HG03159 (cell line): ENCODE data around the gene KIF20B.
A peak's percentile ranks its signal among the peaks of the same experiment; 100 is the strongest.
"Not testable (repeated sequence)": the region's sequence is repeated elsewhere in the genome, so short reads cannot be mapped to it uniquely, and the experiment has no call there.

Experiments
- ATAC-seq: cut with Tn5 transposase; IDR thresholded peaks from one replicate; pipeline ENCODE4 v1.9.1; 2021; ENCODE audit warnings: mild to moderate bottlenecking, moderate library complexity; ENCODE audit not compliant: unreplicated experiment

The KIF20B gene

DNA sequence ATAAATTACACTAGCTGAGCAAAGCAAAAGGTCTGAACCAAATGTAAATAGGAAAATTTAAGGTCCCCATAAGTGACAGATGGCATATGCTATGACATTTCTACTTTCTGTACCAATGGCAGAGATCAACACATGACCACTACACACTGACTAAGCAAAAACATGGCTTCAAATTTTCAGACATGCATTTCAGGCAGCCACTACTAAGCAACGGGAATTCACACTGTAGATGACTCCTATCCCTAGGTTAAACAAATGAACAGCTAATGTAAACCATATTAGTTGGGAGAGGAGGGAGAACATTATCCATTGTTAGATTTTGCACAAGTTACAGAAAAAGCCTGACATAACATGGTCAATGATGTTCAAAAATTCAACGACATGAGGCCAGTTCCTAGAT, 11.4 kb upstream of the KIF20B start:
- no peak for ATAC-seq

DNA sequence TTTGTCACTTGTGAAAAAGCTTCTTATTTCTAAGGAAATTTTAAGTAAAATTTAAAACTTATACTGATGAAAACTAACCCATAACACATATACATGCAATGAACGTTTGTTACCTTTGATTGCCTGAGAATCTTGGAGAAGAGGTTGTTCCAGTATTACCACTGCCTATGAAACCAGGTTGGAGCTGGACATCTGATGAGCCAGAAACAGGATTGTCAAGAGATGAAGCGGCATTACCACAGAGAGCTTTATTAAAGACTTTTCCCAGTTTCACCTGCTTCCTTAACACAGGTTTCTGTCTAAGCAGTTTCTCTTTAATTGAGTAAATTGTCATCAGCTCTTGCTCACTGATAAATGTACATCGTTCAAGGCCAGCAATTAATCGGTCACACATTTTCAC, 9.0 kb upstream of the KIF20B start:
- ATAC-seq, result no peak

DNA sequence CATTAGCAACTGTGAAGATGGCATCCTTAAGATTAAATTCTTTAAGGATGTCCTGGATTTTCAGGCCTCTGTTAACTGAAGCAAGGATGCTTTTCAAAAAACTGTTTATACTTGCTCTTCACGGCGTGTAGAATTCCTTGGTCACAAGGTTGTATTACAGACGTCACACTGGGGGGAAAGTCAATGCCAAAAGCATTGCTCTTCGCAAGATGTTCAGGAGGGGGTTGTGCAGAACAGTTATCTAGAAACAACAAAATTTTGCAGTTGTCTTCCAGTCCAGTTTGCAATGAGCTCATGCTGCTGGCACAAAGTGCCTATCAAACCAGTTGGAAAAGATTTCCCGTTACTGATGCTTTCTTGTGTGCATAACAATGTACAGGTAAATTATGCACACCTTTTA, 8.2 kb upstream of the KIF20B start:
- no peak for ATAC-seq

DNA sequence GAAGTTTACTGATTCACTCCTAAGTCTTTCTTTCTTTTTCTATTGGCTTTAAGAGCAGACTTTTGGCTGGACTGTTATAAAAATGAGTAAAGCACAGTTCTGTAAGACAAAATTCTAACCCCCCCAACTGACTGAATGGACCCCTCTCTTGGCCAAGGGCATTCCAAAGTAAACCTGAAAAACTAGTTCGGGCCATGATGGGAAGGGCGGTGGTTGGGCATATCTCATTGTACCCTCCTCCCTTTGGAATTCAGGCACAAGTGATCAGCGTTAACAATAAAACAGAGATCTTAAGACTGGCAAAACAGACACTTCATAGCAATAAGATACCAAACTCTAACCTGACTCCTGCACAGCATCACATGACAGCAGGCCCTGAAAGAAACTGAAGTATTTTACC, 6.1 kb upstream of the KIF20B start:
- no peak for ATAC-seq

DNA sequence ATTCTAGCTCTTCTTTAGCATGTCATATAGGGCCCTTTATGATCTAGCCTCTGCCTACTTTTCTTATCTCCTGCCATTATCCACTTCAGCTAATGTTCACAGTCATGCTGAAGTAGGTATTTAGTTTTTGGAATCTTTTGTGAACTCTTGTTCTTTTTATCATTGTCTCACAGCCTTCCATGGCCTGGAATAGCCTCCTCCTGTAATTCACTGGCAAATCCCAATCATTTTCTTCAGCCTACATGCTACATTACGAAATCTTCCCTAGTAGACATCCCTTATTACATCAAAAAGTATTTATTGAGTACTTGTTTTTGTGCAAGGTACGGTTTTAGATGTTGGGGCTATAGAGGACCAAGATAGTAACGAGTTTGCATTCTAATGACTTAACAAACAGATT, 3.4 kb upstream of the KIF20B start:
- ATAC-seq, result no peak

DNA sequence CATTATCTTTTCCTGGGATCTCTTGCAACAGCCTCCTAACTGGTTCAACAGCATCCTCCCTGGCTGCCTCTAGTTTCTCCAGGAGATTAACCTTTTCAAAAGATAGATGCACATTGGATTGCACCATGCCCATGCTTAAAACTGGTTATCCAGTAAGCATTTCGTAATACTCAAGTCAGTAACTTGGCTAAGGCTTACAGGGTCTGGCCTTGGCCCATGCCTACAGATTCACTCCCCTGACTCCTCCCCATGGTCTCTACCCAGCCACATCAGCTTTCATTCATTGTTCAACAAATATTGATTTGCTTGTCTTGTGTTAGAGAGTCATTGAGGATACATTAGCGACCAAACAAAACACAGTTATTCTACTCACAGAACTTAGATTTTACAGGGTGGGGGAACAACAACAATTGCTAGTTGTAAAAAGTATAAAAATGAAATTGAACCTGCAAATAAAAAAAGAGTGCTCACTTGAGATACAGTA, 1.8 kb upstream of the KIF20B start:
- ATAC-seq, result no peak

DNA sequence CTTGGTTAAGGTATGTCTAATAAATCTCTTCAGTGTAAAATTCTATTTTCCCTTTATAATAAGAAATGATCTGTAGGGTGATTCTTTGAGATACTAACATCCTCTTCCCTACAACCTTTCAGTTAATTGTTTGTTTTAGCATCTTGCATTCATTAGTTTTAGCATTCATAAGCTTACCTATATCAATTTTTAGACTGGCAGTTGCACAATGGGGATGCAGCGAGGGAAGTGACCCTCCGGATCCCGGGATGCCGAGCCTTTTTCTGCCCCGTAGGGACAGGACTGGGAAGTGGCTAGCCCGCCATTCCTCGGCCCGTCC, 508 bp upstream of the KIF20B start:
- no peak for ATAC-seq

DNA sequence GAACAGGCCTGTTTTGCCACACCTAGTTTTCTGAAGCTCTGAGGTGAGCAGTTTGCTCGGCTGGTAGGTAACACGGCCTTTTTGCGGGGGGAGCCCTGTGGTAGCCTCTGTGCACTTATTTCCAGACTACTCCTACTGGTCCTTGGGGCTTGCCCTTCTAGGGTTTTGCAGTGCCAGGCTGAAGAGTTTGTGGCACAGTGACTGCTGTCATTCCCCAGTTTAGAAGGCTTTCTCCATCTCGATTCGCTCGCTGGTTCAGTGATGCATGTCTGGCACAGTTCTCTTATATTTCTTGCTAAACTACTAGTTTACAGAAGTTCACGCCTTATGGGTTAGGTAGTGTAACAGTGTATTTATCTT, 711 bp downstream of the KIF20B start:
- ATAC-seq, result no peak

DNA sequence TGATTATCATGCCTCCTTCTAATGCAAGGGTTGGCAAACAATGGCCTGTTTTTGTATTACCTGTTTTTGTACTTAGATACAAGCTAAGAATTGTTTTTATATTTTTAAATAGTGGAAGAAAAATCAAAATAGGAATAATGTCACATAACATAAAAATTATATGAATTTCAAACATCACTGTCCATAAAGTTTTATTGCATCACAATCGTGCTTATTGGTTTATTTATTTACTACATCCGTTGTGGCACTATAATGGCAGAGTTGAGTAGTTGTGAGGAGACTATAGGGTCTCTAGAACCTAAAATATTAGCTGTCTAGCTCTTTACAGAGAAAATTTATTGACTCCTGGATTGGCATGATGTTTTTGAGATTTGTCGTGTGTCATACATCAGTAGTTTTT, 4.1 kb downstream of the KIF20B start:
- ATAC-seq, result no peak

DNA sequence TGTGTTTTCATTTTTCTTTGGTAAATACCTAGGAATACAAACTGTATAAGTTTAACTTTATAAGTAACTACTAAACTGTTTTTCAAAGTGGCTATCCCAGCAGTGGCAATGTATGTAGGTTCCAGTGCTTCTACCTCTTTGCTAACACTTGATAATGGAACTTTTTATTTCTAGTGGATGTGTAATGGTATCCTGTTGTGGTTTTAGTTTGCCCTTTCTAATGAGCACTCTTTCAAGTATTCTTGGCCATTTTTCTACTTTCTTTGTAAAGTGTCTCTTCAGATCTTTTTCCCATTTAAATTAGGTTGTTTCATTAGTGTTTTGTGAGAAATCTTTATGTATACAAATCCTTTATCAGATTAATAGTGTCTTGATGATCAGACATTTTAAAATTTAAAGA, 4.6 kb downstream of the KIF20B start:
- no peak for ATAC-seq

DNA sequence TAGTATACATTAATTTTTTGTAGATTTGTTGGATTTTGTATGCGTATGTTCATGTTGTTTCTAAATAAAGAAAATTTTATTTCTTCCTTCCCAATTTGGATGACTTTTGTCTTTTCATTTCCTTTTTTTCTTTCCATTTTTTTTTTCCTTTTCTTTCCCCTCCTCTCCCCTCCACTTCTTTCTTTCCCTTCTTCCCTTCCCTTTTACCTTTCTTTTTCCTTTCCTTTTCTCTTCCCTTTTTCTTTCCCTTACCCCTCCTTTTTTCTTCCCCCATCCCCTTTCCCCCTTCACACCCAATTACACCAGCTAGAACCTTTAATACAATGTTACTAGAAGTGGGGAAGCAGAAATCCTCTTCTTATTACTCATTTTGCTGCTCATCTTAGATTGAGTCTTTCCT, 6.0 kb downstream of the KIF20B start:
- no peak for ATAC-seq

DNA sequence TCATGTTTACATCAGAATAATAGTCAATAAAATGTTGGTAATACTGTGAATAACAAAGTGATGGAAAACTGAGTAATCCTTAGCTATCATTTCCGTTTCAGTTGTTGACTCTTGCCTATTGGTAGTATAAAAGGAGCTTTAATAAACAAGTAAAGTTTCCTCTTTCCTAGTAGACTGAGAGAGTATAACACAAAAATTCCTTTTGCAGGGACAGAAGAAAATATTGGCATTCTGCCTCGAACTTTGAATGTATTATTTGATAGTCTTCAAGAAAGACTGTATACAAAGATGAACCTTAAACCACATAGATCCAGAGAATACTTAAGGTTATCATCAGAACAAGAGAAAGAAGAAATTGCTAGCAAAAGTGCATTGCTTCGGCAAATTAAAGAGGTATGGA, 9.4 kb downstream of the KIF20B start:
- no peak for ATAC-seq

DNA sequence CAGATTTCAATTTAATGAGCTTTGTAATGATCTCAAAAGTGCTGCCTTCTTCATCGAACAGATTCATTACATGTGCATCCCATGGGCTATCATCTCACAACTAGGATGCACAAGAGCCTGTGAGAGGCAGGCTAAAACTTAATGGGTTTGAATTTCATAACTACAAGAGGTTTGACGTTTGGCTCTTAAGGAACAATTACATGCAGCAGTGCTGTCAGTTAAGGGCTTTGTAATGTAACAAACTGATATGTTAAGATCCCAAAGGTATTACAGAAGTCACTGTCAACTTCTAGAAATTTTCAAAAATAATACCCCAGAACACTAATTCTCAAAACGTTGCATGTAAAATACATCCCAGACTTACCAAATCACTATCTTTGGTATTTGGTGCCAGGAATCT, 33.2 kb downstream of the KIF20B start:
- no peak for ATAC-seq

DNA sequence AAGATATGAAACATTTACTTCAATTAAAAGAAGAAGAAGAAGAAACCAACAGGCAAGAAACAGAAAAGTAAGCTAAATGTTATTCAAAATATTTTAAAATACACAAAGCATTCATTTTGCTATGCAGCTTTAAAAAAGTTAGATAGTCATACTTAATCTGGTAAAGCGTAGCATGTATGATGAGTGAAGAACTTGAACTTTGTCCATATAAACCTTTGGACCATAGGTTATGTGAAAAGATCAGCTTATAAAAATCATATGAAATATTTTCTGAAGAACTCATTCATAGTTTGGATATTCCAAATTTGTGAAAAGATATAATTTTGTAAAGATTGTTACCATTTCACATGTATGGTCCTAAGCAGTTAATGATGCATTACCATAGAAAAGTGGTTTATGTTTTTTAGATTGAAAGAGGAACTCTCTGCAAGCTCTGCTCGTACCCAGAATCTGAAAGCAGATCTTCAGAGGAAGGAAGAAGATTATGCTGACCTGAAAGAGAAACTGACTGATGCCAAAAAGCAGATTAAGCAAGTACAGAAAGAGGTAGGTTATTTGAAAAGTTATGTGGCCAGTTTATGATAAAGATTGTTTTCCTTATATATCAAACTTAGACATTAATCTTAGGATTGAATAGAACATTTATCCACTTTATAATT, 37.3 kb downstream of the KIF20B start:
- ATAC-seq, result peak; percentile 91

DNA sequence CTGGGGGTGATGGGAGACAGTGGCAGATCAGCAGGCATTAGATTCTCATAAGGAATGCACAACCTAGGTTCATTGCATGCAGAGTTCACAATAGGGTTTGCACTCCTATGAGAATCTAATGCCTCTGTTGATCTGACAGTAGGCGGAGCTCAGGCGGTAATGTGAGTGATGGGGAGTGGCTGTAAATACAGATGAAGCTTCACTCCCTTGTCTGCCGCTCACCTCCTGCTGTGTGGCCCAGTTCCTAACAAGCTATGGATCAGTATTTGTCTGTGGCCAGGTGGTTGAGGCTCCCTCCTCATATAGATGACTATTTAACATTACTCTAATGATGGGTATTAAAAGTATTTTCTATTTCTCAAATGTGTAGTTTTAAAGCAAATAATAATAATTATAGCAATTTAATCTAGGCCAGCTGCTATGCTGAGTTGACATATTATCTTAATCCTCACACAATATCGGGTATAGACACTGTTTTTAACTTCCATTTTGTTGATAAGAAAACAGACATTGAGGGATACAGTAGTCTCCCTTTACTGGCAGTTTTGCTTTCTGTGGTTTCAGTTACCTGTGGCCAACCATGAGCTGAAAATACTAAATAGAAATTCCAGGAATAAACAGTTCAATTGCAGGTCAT, 39.9 kb downstream of the KIF20B start:
- no peak for ATAC-seq

DNA sequence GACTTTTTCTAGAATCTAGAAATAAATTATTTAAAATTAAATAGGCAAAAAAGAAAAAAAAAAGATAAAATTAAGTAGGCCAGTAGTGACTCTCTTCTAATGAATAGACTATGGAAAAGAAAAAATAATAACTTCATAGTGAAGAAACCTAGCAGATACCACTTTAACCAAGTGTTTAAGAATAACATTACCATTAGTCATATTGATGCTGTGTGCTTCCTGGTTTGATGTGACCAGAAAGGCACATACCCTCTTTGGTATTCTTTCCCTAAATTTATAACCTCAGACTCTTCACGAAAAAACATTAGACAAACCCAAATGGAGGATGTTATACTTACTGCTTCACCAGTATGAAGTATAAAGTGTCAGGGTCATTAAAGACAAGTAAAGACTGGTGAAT, 42.6 kb downstream of the KIF20B start:
- ATAC-seq, result no peak

DNA sequence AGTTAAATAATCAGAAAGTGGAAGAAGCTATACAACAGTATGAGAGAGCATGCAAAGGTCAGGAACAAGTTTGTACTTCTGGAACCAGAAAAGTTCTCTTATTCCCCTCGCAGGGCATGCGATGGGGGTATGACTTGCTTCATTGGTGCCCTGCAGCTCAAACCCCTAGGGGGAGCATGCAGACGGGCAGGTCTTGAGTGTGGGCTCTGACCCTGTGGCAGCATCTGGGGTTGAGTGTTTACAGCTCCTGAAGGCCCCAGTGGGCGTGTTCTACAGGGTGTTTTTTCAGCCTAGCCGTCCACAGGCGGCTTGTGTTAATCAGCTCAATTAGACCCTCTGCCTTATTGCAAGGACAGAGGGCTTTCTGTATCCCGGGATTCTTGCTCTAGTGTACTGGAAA, 44.5 kb downstream of the KIF20B start:
- ATAC-seq, result no peak

DNA sequence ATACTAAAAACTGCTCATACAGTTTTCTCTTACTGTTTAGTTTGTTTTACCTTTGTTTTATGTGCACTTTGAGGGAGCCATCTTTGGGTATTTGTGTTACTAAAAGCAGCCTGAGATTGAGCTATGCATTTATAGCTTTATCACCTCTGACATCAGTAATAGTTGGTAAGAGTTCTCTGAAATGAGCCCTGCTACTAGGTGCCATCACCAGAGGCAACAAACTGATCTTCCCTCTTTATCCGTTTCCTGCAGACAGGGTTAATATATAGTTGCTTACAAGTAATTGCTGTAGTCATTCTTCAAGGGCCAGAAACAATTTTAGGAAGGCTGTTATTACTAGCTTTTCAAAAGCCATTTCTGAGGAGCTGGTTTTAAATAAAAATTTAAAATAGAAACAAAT, 49.1 kb downstream of the KIF20B start:
- ATAC-seq, result no peak

DNA sequence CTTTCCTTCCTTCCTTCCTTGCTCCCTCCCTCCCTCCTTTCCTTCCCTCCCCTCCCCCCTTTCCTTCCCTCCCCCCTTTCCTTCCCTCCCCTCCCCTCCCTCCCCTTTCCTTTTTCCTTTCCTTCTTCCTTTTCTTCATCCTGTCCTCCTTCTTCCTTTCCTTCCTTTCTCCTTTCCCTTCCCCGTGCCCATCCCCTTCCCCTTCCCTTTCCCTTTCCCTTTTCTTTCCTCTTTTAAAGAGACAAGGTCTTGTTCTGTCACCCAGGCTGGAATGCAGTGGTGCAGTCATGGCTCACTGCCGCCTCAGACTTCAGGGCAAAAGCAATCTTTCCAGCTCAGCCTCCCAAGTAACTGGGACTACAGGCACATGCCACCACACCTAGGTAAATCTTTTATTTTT, 54.0 kb downstream of the KIF20B start:
- ATAC-seq, result no peak

DNA sequence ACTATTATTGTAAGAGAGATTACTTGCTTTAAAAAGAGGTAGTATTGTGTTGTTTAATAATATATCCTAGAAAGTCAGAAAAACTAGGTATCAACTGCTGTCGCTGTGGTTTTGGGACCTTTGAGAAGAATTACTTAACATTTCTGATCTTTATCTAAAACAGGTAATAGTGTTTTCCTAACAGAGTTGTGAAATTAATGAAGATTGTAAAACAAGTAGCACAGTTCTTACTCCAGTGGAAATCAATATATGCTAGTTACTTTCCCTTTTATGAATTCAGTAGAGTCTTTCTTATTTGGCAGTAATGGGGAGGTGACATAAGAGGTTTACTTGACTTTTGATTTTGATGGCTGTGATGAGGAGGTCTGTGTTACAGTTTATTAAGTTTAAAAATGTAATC, 58.1 kb downstream of the KIF20B start:
- no peak for ATAC-seq

DNA sequence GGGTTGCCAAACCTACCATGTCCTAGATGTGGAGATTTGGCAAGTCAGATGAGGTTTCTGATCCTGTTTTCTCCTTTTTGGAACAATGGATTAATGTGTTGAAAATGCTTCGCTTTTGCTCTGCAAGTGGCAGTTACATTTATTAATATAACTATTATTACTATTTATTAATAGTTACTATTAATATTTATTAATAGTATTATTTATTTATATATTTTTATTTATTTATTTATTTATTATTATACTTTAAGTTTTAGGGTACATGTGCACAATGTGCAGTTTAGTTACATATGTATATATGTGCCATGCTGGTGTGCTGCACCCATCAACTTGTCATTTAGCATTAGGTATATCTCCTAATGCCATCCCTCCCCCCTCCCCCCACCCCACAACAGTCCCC, 62.3 kb downstream of the KIF20B start:
- ATAC-seq, result not testable (repeated sequence)

DNA sequence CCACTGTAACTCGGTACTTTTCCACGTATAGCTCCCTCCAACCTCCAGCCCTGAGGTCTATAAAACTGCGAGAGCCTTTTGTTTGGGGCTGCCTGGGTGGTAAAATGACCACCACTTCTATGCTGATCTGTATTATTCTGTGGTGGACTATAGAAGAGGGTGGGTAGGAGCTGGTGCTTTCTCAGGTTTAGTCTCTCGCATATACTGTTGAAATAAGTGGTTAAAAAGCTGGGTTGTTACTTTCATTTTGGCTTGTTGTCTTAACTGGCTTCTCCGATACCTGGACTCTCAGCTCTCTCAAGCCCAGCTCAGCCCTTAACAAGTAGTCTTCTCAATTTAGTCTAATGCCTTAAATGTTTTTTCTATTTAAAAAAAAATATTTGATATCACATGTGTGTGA, 70.3 kb downstream of the KIF20B start:
- ATAC-seq, result no peak

DNA sequence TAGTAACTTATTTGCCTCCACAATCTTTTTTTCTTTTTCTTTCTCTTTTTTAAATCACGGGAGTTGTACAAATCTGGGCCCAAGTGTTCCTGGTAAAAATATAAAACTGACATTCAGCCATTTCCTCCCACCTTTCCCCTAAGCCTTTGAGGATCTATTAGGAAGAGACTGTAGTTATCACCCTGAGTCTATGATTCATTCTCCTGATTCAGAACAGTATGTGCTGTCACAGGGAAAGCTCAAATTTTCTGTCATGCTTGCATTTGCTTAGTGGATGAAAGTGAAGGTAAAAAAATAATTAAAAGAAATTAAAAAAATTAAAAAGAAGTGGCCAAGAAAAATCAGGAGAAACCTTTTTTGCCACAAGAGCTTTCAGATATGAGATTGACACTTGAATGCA, 71.7 kb downstream of the KIF20B start:
- ATAC-seq, result no peak
